Kidney (tissue), 14 donors: Measurements from ENCODE around the gene NPAS1. TPM values are rescaled to one million over a fixed set of nuclear protein-coding genes. Genes with fewer than 3 reads are reported as not detected.
A peak's percentile ranks its signal among the peaks of the same experiment; 100 is the strongest.

Source experiments
- DNase-seq, 5 donors: peaks; one replicate each; pipeline ENCODE4 v3.0.0-alpha.2; 2013 to 2020
- FAIRE-seq: peaks from 2 replicates; lab custom pipeline; 2012; peaks lifted over from hg19 to GRCh38; lab: Jason Lieb, UNC
- H3K27ac ChIP-seq, 2 donors: one replicate each; pipeline ENCODE4 v1.7.0; 2013; ENCODE audit warnings: low read depth in 2 of 2, low read length in 2 of 2, inconsistent platforms in 1 of 2
- H3K27me3 ChIP-seq: one replicate; pipeline ENCODE4 v1.7.1; 2013; ENCODE audit warnings: low read length, inconsistent platforms; ENCODE audit not compliant: control insufficient read depth, insufficient read depth
- H3K36me3 ChIP-seq, 3 donors: one replicate each; pipeline versions ENCODE4 v1.7.0 to v1.7.1; 2013; ENCODE audit warnings: low read length in 3 of 3, control low read depth in 1 of 3, inconsistent platforms in 1 of 3; ENCODE audit not compliant: insufficient read depth in 3 of 3, control insufficient read depth in 2 of 3
- H3K4me1 ChIP-seq, 3 donors: one replicate each; pipeline versions ENCODE4 v1.7.0 to v1.7.1; 2013; ENCODE audit warnings: low read length in 3 of 3, inconsistent platforms in 1 of 3, low read depth in 1 of 3; ENCODE audit not compliant: control insufficient read depth in 2 of 3, insufficient read depth in 2 of 3
- H3K4me3 ChIP-seq, 3 donors: one replicate each; pipeline versions ENCODE4 v1.7.0 to v1.8.1; 2013; ENCODE audit warnings: low read length in 3 of 3, control low read depth in 1 of 3, inconsistent platforms in 1 of 3
- H3K9ac ChIP-seq, 3 donors: one replicate each; pipeline versions ENCODE4 v1.7.0 to v1.7.1; 2013; ENCODE audit warnings: low read length in 3 of 3, control low read depth in 1 of 3, inconsistent platforms in 1 of 3
- H3K9me3 ChIP-seq, 3 donors: one replicate each; pipeline versions ENCODE4 v1.7.0 to v1.7.1; 2013; ENCODE audit warnings: low read length in 3 of 3, control low read depth in 1 of 3, inconsistent platforms in 1 of 3; ENCODE audit not compliant: control insufficient read depth in 2 of 3, insufficient read depth in 1 of 3
- intact Hi-C: fragments of 100-400 bp; cut with DNase I; formaldehyde crosslinking; loops from one replicate; pipeline ENCODE4 v1.11.1; 2022
- polyA plus RNA-seq: library from polyadenylated mRNA; stranded (reverse); fragments of 350-450 nt; fragmentation: Illumina TruSeq; extraction: RNeasy Lipid Tissue Mini Kit (QIAGEN cat#74804); gene quantifications from one replicate; pipeline ENCODE4 v1.2.3, GENCODE V29; 2014; ENCODE audit warnings: low read depth, low replicate concordance; ENCODE audit not compliant: insufficient read depth
- total RNA-seq: library from RNA; stranded (reverse); fragmentation: NEBNext Ultra II Directional; extraction: Animal tissue kit (Norgen Biotek cat#: 25700); gene quantifications from one replicate; pipeline ENCODE4 v1.2.1, GENCODE V29; 2021
- TF ChIP-seq, protein P1 (sequence below): IDR thresholded peaks from 3 replicates; pipeline ENCODE4 v1.5.1; 2012; ENCODE audit warnings: mild to moderate bottlenecking, moderate library complexity, borderline replicate concordance; ENCODE audit not compliant: insufficient read depth; ENCODE audit errors: extremely low read depth
- donor health status: control.
- donor health status: control.
- donor health status: control.
- donor health status: control.
- donor health status: control.
- donor health status: DM: yes; HTN: yes; CAD: no.
- donor health status: Normal renal cell carcinoma (clear cell type).

NPAS1 gene
- total and polyA plus RNA-seq, 2 donors from 2014 or later: 0.38 to 1.7 TPM

DNA sequence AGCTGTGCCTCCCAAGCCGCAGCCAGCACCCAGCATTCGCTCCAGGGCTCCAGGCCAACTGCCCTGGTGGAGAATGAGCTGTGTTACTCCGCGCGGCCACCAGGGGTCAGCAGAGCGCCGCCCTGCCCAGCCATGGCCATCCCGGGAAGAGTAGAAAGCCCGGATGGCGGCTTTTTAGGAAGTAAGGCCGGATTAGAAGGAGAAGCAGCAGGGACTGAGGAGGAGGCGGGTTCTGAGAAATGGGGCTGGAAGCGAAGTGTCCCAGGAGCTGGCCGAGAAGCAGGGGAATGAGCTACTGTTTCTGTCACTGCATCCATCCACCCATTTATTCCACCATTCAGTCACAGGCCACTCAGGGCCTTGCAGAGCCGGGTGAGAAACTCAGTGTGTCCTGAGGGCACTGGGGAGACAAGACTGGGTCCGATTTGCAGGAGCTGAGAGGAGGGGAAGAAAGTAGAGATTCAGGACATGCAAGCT, 6.6 kb upstream of the NPAS1 start:
- intact Hi-C loops: no loop called here
- no peaks in the 10 kb centered on the region for H3K9me3 ChIP-seq
- peak; percentile 71 to 90 (median 84) for DNase-seq
- H3K36me3 ChIP-seq: no peaks in the 10 kb centered on the region
- H3K9ac ChIP-seq: no peak overlapping the region
- no peak overlapping the region for H3K27ac ChIP-seq
- TF ChIP-seq, protein P1, sequence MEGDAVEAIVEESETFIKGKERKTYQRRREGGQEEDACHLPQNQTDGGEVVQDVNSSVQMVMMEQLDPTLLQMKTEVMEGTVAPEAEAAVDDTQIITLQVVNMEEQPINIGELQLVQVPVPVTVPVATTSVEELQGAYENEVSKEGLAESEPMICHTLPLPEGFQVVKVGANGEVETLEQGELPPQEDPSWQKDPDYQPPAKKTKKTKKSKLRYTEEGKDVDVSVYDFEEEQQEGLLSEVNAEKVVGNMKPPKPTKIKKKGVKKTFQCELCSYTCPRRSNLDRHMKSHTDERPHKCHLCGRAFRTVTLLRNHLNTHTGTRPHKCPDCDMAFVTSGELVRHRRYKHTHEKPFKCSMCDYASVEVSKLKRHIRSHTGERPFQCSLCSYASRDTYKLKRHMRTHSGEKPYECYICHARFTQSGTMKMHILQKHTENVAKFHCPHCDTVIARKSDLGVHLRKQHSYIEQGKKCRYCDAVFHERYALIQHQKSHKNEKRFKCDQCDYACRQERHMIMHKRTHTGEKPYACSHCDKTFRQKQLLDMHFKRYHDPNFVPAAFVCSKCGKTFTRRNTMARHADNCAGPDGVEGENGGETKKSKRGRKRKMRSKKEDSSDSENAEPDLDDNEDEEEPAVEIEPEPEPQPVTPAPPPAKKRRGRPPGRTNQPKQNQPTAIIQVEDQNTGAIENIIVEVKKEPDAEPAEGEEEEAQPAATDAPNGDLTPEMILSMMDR: peak; percentile 97
- no peaks in the 10 kb centered on the region for H3K4me1 ChIP-seq
- FAIRE-seq: no peak
- no peak overlapping the region for H3K4me3 ChIP-seq
- no peaks in the 10 kb centered on the region for H3K27me3 ChIP-seq

DNA sequence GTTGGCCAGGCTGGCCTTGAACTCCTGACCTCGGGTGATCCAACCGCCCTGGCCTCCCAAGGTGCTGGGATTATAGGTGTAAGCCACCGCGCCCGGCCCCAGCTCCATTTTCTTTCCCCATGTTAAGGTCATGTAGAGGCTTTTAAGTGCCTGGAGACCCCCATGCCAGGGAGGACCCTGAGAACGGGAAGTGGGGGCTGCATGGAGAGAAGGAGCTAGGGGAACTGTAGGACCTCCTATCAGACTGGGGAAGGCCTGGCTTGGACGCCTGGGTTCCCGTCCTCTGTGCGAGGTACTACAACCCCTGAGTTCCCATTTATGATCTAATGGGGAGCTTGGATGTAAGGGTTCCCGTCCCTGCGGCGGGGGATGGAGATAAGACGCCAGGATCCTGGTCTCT, 714 bp upstream of the NPAS1 start:
- DNase-seq (no peak), FAIRE-seq (no peak)
- H3K36me3 ChIP-seq: no peaks in the 10 kb centered on the region
- H3K4me3 ChIP-seq: no peak overlapping the region
- intact Hi-C loops: no loop called here
- H3K9me3 ChIP-seq: no peaks in the 10 kb centered on the region
- TF ChIP-seq, protein P1: no peak
- peaks cover 0 to 9% (median 0%) of the 10 kb centered on the region in 3 donors for H3K4me1 ChIP-seq
- H3K27me3 ChIP-seq: peaks cover 18% of the 10 kb centered on the region
- H3K27ac ChIP-seq: no peak overlapping the region
- H3K9ac ChIP-seq: no peak overlapping the region

- peaks cover 20% of the 10 kb centered on the region for H3K27me3 ChIP-seq
- FAIRE-seq (no peak), DNase-seq (no peak)
- H3K9me3 ChIP-seq: no peaks in the 10 kb centered on the region
- no peaks in the 10 kb centered on the region for H3K36me3 ChIP-seq
- H3K27ac ChIP-seq: no peak overlapping the region
- TF ChIP-seq, protein P1: no peak
- peaks cover 0 to 9% (median 0%) of the 10 kb centered on the region in 3 donors for H3K4me1 ChIP-seq
- H3K9ac ChIP-seq: no peak overlapping the region
- no peak overlapping the region for H3K4me3 ChIP-seq
- intact Hi-C loops: no loop called here
Observed at GRCh38 chr19:47020132-47020805, 632 bp downstream of the NPAS1 start.
